Chondrocyte (in vitro differentiated cells): ENCODE measurements around the gene ATP6V1F. TPM values are rescaled to one million over a fixed set of nuclear protein-coding genes. Genes with fewer than 3 reads are reported as not detected.

ENCODE experiments used
- DNase-seq: peaks from one replicate; pipeline ENCODE4 v3.0.0; 2021; ENCODE audit warnings: mixed read lengths, low spot score
- H3K27ac Mint-ChIP-seq: one replicate; pipeline ENCODE4 v1.8.0; 2021; ENCODE audit warnings: mild to moderate bottlenecking, moderate library complexity, mixed read lengths; ENCODE audit not compliant: unreplicated experiment
- H3K27me3 Mint-ChIP-seq: 2 replicates; pipeline ENCODE4 v1.8.0; 2021; ENCODE audit warnings: low read depth, mixed read lengths
- H3K36me3 Mint-ChIP-seq: 2 replicates; pipeline ENCODE4 v1.8.0; 2021; ENCODE audit warnings: low read depth, mixed read lengths
- H3K4me1 Mint-ChIP-seq: 2 replicates; pipeline ENCODE4 v1.8.0; 2021; ENCODE audit warnings: low read depth, mild to moderate bottlenecking, mixed read lengths
- H3K4me3 Mint-ChIP-seq: one replicate; pipeline ENCODE4 v1.8.0; 2021; ENCODE audit warnings: mild to moderate bottlenecking, moderate library complexity, mixed read lengths; ENCODE audit not compliant: unreplicated experiment
- H3K9me3 Mint-ChIP-seq: 2 replicates; pipeline ENCODE4 v1.8.0; 2021; ENCODE audit warnings: low read depth, mixed read lengths
- CTCF ChIP-seq: fragments of 200-600 bp; sonication (generic); IDR thresholded peaks from 2 replicates; pipeline ENCODE4 v1.5.0; 2021; ENCODE audit warnings: antibody characterized with exemption, mild to moderate bottlenecking, moderate library complexity
- total RNA-seq: library from RNA; stranded (reverse); gene quantifications from 3 replicates; pipeline ENCODE4 v1.2.1, GENCODE V29; 2021

Gene ATP6V1F
- total RNA-seq, 1 donor from 2014 or later, result 154 TPM

- TF ChIP-seq CTCF, result no peak
- Mint-ChIP-seq H3K27me3 (peaks cover 36% of the 10 kb centered on the region), H3K27ac (no peak overlapping the region), H3K4me3 (no peak overlapping the region), H3K4me1 (peaks cover 11% of the 10 kb centered on the region), H3K9me3 (no peaks in the 10 kb centered on the region), H3K36me3 (no peaks in the 10 kb centered on the region)
- DNase-seq, result no peak
These were observed 51.4 kb downstream of the ATP6V1F start for GRCh38 chr7:128913870-128914565.

- Mint-ChIP-seq H3K4me1 (peaks cover 5% of the 10 kb centered on the region), H3K4me3 (no peak overlapping the region), H3K27me3 (peaks cover 36% of the 10 kb centered on the region), H3K27ac (no peak overlapping the region), H3K9me3 (no peaks in the 10 kb centered on the region), H3K36me3 (no peaks in the 10 kb centered on the region)
- TF ChIP-seq CTCF, result no peak
- no peak for DNase-seq
These were observed 52.0 kb downstream of the ATP6V1F start for GRCh38 chr7:128914566-128915151.

GRCh38 chr7:128915271-128915819 is 52.7 kb downstream of the ATP6V1F start:
- peaks cover 40% of the 10 kb centered on the region for H3K27me3 Mint-ChIP-seq

More at GRCh38 chr7:128915271-128915819, 52.7 kb downstream of the ATP6V1F start:
- no peaks in the 10 kb centered on the region for H3K9me3 Mint-ChIP-seq
- peaks cover under 1% of the 10 kb centered on the region for H3K4me1 Mint-ChIP-seq
- TF ChIP-seq CTCF, result no peak
- H3K36me3 Mint-ChIP-seq, result no peaks in the 10 kb centered on the region
- no peak overlapping the region for H3K4me3 Mint-ChIP-seq
- no peak for DNase-seq
- peak overlapping the region; percentile 29 for H3K27ac Mint-ChIP-seq

Other genes with a start within 250 kb of the ATP6V1F start
- 2.8 to 6.6 TPM (median 2.8 TPM) in 3 replicates for gene GARIN1A, start 190.6 kb upstream of the ATP6V1F start, total RNA-seq
- gene CALU, start 123.5 kb upstream of the ATP6V1F start, total RNA-seq, result 731 to 820 TPM (median 734 TPM) in 3 replicates
- gene OPN1SW, start 87.1 kb upstream of the ATP6V1F start, total RNA-seq, result not detected in 3 replicates
- gene CCDC136, start 70.9 kb upstream of the ATP6V1F start, total RNA-seq, result 7.6 to 8.8 TPM (median 8.5 TPM) in 3 replicates
- 72.3 to 119 TPM (median 118 TPM) in 3 replicates for gene FLNC, start 32.5 kb upstream of the ATP6V1F start, total RNA-seq
- gene KCP, start 47.9 kb downstream of the ATP6V1F start, total RNA-seq, result 1.3 to 1.5 TPM in 2 of 3 replicates, not detected in the other
- 0.26 to 0.53 TPM (median 0.37 TPM) in 3 replicates for gene IRF5, start 75.1 kb downstream of the ATP6V1F start, total RNA-seq
- 39.5 to 44.0 TPM (median 43.9 TPM) in 3 replicates for gene TNPO3, start 192.3 kb downstream of the ATP6V1F start, total RNA-seq